ENCODE measurements around the gene ATXN10.

Gene ATXN10

GRCh38 chr22:45645150-45645525, 26.5 kb upstream of the ATXN10 start:
- H3K23ac ChIP-seq (ENCODE audit: low read length): no peak overlapping the region
- no CpG with 5 or more reads among the region's 16 CpGs for WGBS (ENCODE audit: extremely low coverage, insufficient coverage, insufficient read length)
- H2AK5ac ChIP-seq (ENCODE audit: low read length): peak overlapping the region; percentile 32
- no peak overlapping the region for H3K4me3 ChIP-seq (ENCODE audit: low read depth, low read length)
- H4K12ac ChIP-seq (ENCODE audit: low read depth, low read length): no peak overlapping the region
- H4K8ac ChIP-seq (ENCODE audit: low read depth, low read length): peak overlapping the region; percentile 47
- peaks cover 6% of the 10 kb centered on the region for H3K9me3 ChIP-seq (ENCODE audit: insufficient read depth, low read depth, low read length)
- H3K79me2 ChIP-seq (ENCODE audit: control insufficient read depth, insufficient read depth, low read length, poor library complexity): peaks cover 2% of the 10 kb centered on the region
- no peak overlapping the region for H3K4ac ChIP-seq (ENCODE audit: low read depth, low read length)
- peak overlapping the region; percentile 12 for H3K18ac ChIP-seq (ENCODE audit: low read length)
- H2BK5ac ChIP-seq (ENCODE audit: low read depth, low read length, poor library complexity): no peak overlapping the region
- peak overlapping the region; percentile 74 for H2BK12ac ChIP-seq (ENCODE audit: low read length)
- H3K4me2 ChIP-seq (ENCODE audit: low read length): peak overlapping the region; percentile 54
- H3K4me1 ChIP-seq (ENCODE audit: control insufficient read depth in 1 of 2, insufficient read depth in 2 of 2, low read length in 2 of 2): peaks cover 12 to 18% of the 10 kb centered on the region in 2 experiments
- peak overlapping the region; percentile 81 for H2BK120ac ChIP-seq (ENCODE audit: insufficient read depth, low read length, poor library complexity)
- H3K9ac ChIP-seq (ENCODE audit: low read length): no peak overlapping the region
- no peak for DNase-seq
- no peaks in the 10 kb centered on the region for H3K27me3 ChIP-seq (ENCODE audit: insufficient read depth, low read length)
- H2AFZ ChIP-seq (ENCODE audit: insufficient read depth, low read length, poor library complexity): peak overlapping the region; percentile 56
- H3K36me3 ChIP-seq (ENCODE audit: control insufficient read depth in 1 of 2, insufficient read depth in 2 of 2, low read length in 2 of 2): no peaks in the 10 kb centered on the region
- peak overlapping the region; percentile 67 for H4K91ac ChIP-seq (ENCODE audit: low read depth, low read length)
- no peak overlapping the region for H3K27ac ChIP-seq (ENCODE audit: low read depth, low read length)
- H3K79me1 ChIP-seq (ENCODE audit: low read length): peaks cover 12% of the 10 kb centered on the region
- H3K14ac ChIP-seq (ENCODE audit: low read length): peak overlapping the region; percentile 48

GRCh38 chr22:45645526-45646414, 25.9 kb upstream of the ATXN10 start:
- peak overlapping the region; percentile 74 for H2BK12ac ChIP-seq (ENCODE audit: low read length)

GRCh38 chr22:45647532-45648225, 24.0 kb upstream of the ATXN10 start:
- Histone ChIP-seq H3K4me2 (ENCODE audit: low read length) (no peak overlapping the region), H3K18ac (ENCODE audit: low read length) (no peak overlapping the region), H3K79me1 (ENCODE audit: low read length) (peaks cover 3% of the 10 kb centered on the region), H4K91ac (ENCODE audit: low read depth, low read length) (no peak overlapping the region), H3K4ac (ENCODE audit: low read depth, low read length) (no peak overlapping the region), H3K9me3 (ENCODE audit: insufficient read depth, low read depth, low read length) (peaks cover 7% of the 10 kb centered on the region), H3K79me2 (ENCODE audit: control insufficient read depth, insufficient read depth, low read length, poor library complexity) (peaks cover 2% of the 10 kb centered on the region), H3K23ac (ENCODE audit: low read length) (no peak overlapping the region), H2AK5ac (ENCODE audit: low read length) (no peak overlapping the region), H3K27me3 (ENCODE audit: insufficient read depth, low read length) (no peaks in the 10 kb centered on the region), H3K14ac (ENCODE audit: low read length) (no peak overlapping the region), H4K12ac (ENCODE audit: low read depth, low read length) (no peak overlapping the region), H3K9ac (ENCODE audit: low read length) (no peak overlapping the region), H2AFZ (ENCODE audit: insufficient read depth, low read length, poor library complexity) (no peak overlapping the region), H2BK5ac (ENCODE audit: low read depth, low read length, poor library complexity) (no peak overlapping the region), H3K4me1 (ENCODE audit: control insufficient read depth in 1 of 2, insufficient read depth in 2 of 2, low read length in 2 of 2) (peaks cover 7 to 13% of the 10 kb centered on the region in 2 experiments), H4K8ac (ENCODE audit: low read depth, low read length) (no peak overlapping the region), H3K36me3 (ENCODE audit: control insufficient read depth in 1 of 2, insufficient read depth in 2 of 2, low read length in 2 of 2) (no peaks in the 10 kb centered on the region), H2BK120ac (ENCODE audit: insufficient read depth, low read length, poor library complexity) (no peak overlapping the region), H2BK12ac (ENCODE audit: low read length) (no peak overlapping the region), H3K27ac (ENCODE audit: low read depth, low read length) (no peak overlapping the region), H3K4me3 (ENCODE audit: low read depth, low read length) (no peak overlapping the region)
- DNase-seq: no peak
- WGBS (ENCODE audit: extremely low coverage, insufficient coverage, insufficient read length): no CpG with 5 or more reads among the region's 18 CpGs

More at GRCh38 chr22:45645526-45646414, 25.9 kb upstream of the ATXN10 start:
- Histone ChIP-seq H2BK5ac (ENCODE audit: low read depth, low read length, poor library complexity) (no peak overlapping the region), H3K23ac (ENCODE audit: low read length) (no peak overlapping the region), H3K18ac (ENCODE audit: low read length) (peak overlapping the region; percentile 12), H4K8ac (ENCODE audit: low read depth, low read length) (peak overlapping the region; percentile 47), H3K4me1 (ENCODE audit: control insufficient read depth in 1 of 2, insufficient read depth in 2 of 2, low read length in 2 of 2) (peaks cover 7 to 13% of the 10 kb centered on the region in 2 experiments), H3K27ac (ENCODE audit: low read depth, low read length) (no peak overlapping the region), H2AK5ac (ENCODE audit: low read length) (peak overlapping the region; percentile 32), H3K36me3 (ENCODE audit: control insufficient read depth in 1 of 2, insufficient read depth in 2 of 2, low read length in 2 of 2) (no peaks in the 10 kb centered on the region), H4K12ac (ENCODE audit: low read depth, low read length) (peak overlapping the region; percentile 31), H3K4me3 (ENCODE audit: low read depth, low read length) (no peak overlapping the region), H3K14ac (ENCODE audit: low read length) (peak overlapping the region; percentile 48), H3K4me2 (ENCODE audit: low read length) (peak overlapping the region; percentile 54), H3K79me2 (ENCODE audit: control insufficient read depth, insufficient read depth, low read length, poor library complexity) (peaks cover 2% of the 10 kb centered on the region), H3K9ac (ENCODE audit: low read length) (no peak overlapping the region), H2BK120ac (ENCODE audit: insufficient read depth, low read length, poor library complexity) (peak overlapping the region; percentile 81), H3K79me1 (ENCODE audit: low read length) (peaks cover 7% of the 10 kb centered on the region), H3K9me3 (ENCODE audit: insufficient read depth, low read depth, low read length) (peaks cover 6% of the 10 kb centered on the region), H3K27me3 (ENCODE audit: insufficient read depth, low read length) (no peaks in the 10 kb centered on the region), H2AFZ (ENCODE audit: insufficient read depth, low read length, poor library complexity) (peak overlapping the region; percentile 56), H3K4ac (ENCODE audit: low read depth, low read length) (no peak overlapping the region), H4K91ac (ENCODE audit: low read depth, low read length) (peak overlapping the region; percentile 67)
- WGBS (ENCODE audit: extremely low coverage, insufficient coverage, insufficient read length): no CpG with 5 or more reads among the region's 54 CpGs
- DNase-seq: peak; percentile 53 to 79

- Histone ChIP-seq H3K4me2 (ENCODE audit: low read length) (no peak overlapping the region), H3K9me3 (ENCODE audit: insufficient read depth, low read depth, low read length) (peaks cover 7% of the 10 kb centered on the region), H4K12ac (ENCODE audit: low read depth, low read length) (no peak overlapping the region), H3K9ac (ENCODE audit: low read length) (no peak overlapping the region), H4K8ac (ENCODE audit: low read depth, low read length) (no peak overlapping the region), H2AK5ac (ENCODE audit: low read length) (no peak overlapping the region), H3K23ac (ENCODE audit: low read length) (no peak overlapping the region), H3K4me1 (ENCODE audit: control insufficient read depth in 1 of 2, insufficient read depth in 2 of 2, low read length in 2 of 2) (peaks cover 7 to 13% of the 10 kb centered on the region in 2 experiments), H3K4ac (ENCODE audit: low read depth, low read length) (no peak overlapping the region), H2BK5ac (ENCODE audit: low read depth, low read length, poor library complexity) (no peak overlapping the region), H3K4me3 (ENCODE audit: low read depth, low read length) (no peak overlapping the region), H3K14ac (ENCODE audit: low read length) (no peak overlapping the region), H3K79me2 (ENCODE audit: control insufficient read depth, insufficient read depth, low read length, poor library complexity) (peaks cover 2% of the 10 kb centered on the region), H2BK12ac (ENCODE audit: low read length) (no peak overlapping the region), H3K18ac (ENCODE audit: low read length) (no peak overlapping the region), H3K79me1 (ENCODE audit: low read length) (peaks cover 3% of the 10 kb centered on the region), H4K91ac (ENCODE audit: low read depth, low read length) (no peak overlapping the region), H3K27ac (ENCODE audit: low read depth, low read length) (no peak overlapping the region), H3K36me3 (ENCODE audit: control insufficient read depth in 1 of 2, insufficient read depth in 2 of 2, low read length in 2 of 2) (no peaks in the 10 kb centered on the region), H2AFZ (ENCODE audit: insufficient read depth, low read length, poor library complexity) (no peak overlapping the region), H3K27me3 (ENCODE audit: insufficient read depth, low read length) (no peaks in the 10 kb centered on the region), H2BK120ac (ENCODE audit: insufficient read depth, low read length, poor library complexity) (no peak overlapping the region)
- no peak for DNase-seq
- no CpG with 5 or more reads among the region's 24 CpGs for WGBS (ENCODE audit: extremely low coverage, insufficient coverage, insufficient read length)
These were observed 23.1 kb upstream of the ATXN10 start for GRCh38 chr22:45648301-45649117.

All from trophoblast cell (in vitro differentiated cells and primary cell).